HT-29 (cell line): ENCODE results near the gene WNT10A. TPM values are rescaled to one million over a fixed set of nuclear protein-coding genes. Genes with fewer than 3 reads are reported as not detected.

ENCODE experiments used
- DNase-seq: peaks from one replicate; pipeline ENCODE4 v3.0.0-alpha.2; 2015; ENCODE audit warnings: low spot score
- total RNA-seq: library from RNA; depleted of rRNA; stranded (reverse); fragments of >200 nt; shearing (Covaris generic); gene quantifications from 2 replicates; pipeline ENCODE4 v1.2.3, GENCODE V29; 2014

WNT10A gene
- total RNA-seq, 1 experiment from 2014 or later: 14.9 TPM

- no peak for DNase-seq
Observed at GRCh38 chr2:218857371-218858137, 23.1 kb upstream of the WNT10A start.

GRCh38 chr2:218858138-218858445, 22.6 kb upstream of the WNT10A start:
- DNase-seq: no peak

GRCh38 chr2:218858671-218859555, 21.7 kb upstream of the WNT10A start:
- no peak for DNase-seq

GRCh38 chr2:218859556-218859987, 21.1 kb upstream of the WNT10A start, which contains the start of gene WNT6:
TSS of gene WNT6 (plus strand) at chr2:218859805. CDS start at chr2:218860038, 233 bp downstream.
- no peak for DNase-seq

GRCh38 chr2:218859988-218860831, 20.4 kb upstream of the WNT10A start:
- DNase-seq: no peak

GRCh38 chr2:218860950-218861381, 19.7 kb upstream of the WNT10A start:
- DNase-seq: no peak

GRCh38 chr2:218861645-218862318, 18.9 kb upstream of the WNT10A start:
- DNase-seq: no peak

GRCh38 chr2:218863021-218863520, 17.6 kb upstream of the WNT10A start:
- no peak for DNase-seq

- DNase-seq: no peak
Observed at GRCh38 chr2:218865396-218865795, 15.3 kb upstream of the WNT10A start.

GRCh38 chr2:218865999-218866398, 14.7 kb upstream of the WNT10A start:
- DNase-seq: no peak

- DNase-seq: no peak
Observed at GRCh38 chr2:218867900-218868299, 12.8 kb upstream of the WNT10A start.

GRCh38 chr2:218869064-218869463, 11.6 kb upstream of the WNT10A start:
- DNase-seq: no peak

GRCh38 chr2:218870984-218871344, 9.7 kb upstream of the WNT10A start:
- no peak for DNase-seq

- DNase-seq: no peak
Observed at GRCh38 chr2:218871345-218872302, 9.0 kb upstream of the WNT10A start.

GRCh38 chr2:218872645-218873358, 7.8 kb upstream of the WNT10A start:
- DNase-seq: no peak

- DNase-seq: no peak
Observed at GRCh38 chr2:218873359-218874194, 7.1 kb upstream of the WNT10A start.

- no peak for DNase-seq
Observed at GRCh38 chr2:218875692-218876246, 4.9 kb upstream of the WNT10A start.
